GM23248 (cell line): ENCODE data around the gene ZBP1. TPM values are rescaled to one million over a fixed set of nuclear protein-coding genes. Genes with fewer than 3 reads are reported as not detected.

Source experiments
- DNase-seq: peaks from one replicate; pipeline ENCODE4 v3.0.0-alpha.2; 2015
- H2AFZ ChIP-seq: fragments of 200-600 bp; sonication (generic); 2 replicates; pipeline ENCODE4 v1.6.1; 2016; ENCODE audit warnings: antibody characterized with exemption
- H3F3A ChIP-seq: fragments of 200-600 bp; sonication (generic); 2 replicates; pipeline ENCODE4 v1.6.1; 2016; ENCODE audit warnings: mild to moderate bottlenecking, antibody characterized with exemption, mixed run types; ENCODE audit not compliant: insufficient read depth
- H3K27ac ChIP-seq: fragments of 200-600 bp; sonication (generic); 2 replicates; pipeline ENCODE4 v1.5.1; 2016; ENCODE audit warnings: mild to moderate bottlenecking
- H3K27me3 ChIP-seq: fragments of 200-600 bp; sonication (generic); replicated peaks from 2 replicates; pipeline ENCODE4 v1.6.1; 2016; ENCODE audit warnings: mild to moderate bottlenecking; ENCODE audit not compliant: insufficient read depth
- H3K36me3 ChIP-seq: fragments of 200-600 bp; sonication (generic); 2 replicates; pipeline ENCODE4 v1.6.1; 2016; ENCODE audit warnings: low read depth, mild to moderate bottlenecking
- H3K4me1 ChIP-seq: fragments of 200-600 bp; sonication (generic); 2 replicates; pipeline ENCODE4 v1.6.1; 2016; ENCODE audit warnings: mild to moderate bottlenecking; ENCODE audit not compliant: insufficient read depth
- H3K4me2 ChIP-seq: fragments of 200-600 bp; sonication (generic); one replicate; pipeline ENCODE4 v1.6.1; 2016; ENCODE audit warnings: mild to moderate bottlenecking; ENCODE audit not compliant: unreplicated experiment
- H3K4me3 ChIP-seq: fragments of 200-600 bp; sonication (generic); 2 replicates; pipeline ENCODE4 v1.5.1; 2016; ENCODE audit warnings: mild to moderate bottlenecking
- H3K79me2 ChIP-seq: fragments of 200-600 bp; sonication (generic); 2 replicates; pipeline ENCODE4 v1.6.1; 2016; ENCODE audit warnings: mild to moderate bottlenecking; ENCODE audit not compliant: insufficient read depth
- H3K9ac ChIP-seq: fragments of 200-600 bp; sonication (generic); 2 replicates; pipeline ENCODE4 v1.6.1; 2016; ENCODE audit warnings: mild to moderate bottlenecking
- H3K9me2 ChIP-seq: fragments of 200-600 bp; sonication (generic); 2 replicates; pipeline ENCODE4 v1.6.1; 2016; ENCODE audit warnings: mixed run types, mild to moderate bottlenecking, moderate library complexity; ENCODE audit not compliant: insufficient read depth
- H3K9me3 ChIP-seq: fragments of 200-600 bp; sonication (generic); one replicate; pipeline ENCODE4 v1.6.1; 2017; ENCODE audit warnings: low read depth
- H4K20me1 ChIP-seq: fragments of 200-600 bp; sonication (generic); 2 replicates; pipeline ENCODE4 v1.6.0; 2016; ENCODE audit not compliant: insufficient read depth
- EZH2 ChIP-seq: fragments of 200-600 bp; sonication (generic); IDR thresholded peaks from 2 replicates; pipeline ENCODE4 v1.6.1; 2018; ENCODE audit warnings: antibody characterized with exemption, mild to moderate bottlenecking; ENCODE audit not compliant: insufficient read depth, poor library complexity, severe bottlenecking
- EZH2phosphoT487 ChIP-seq: fragments of 200-600 bp; sonication (generic); IDR thresholded peaks from 2 replicates; pipeline ENCODE4 v1.6.1; 2018; ENCODE audit warnings: antibody characterized with exemption, moderate library complexity, mild to moderate bottlenecking, low read depth; ENCODE audit not compliant: insufficient read depth
- WGBS, 2 experiments: methylation state at CpG; one replicate each; pipeline ENCODE4 v1.1.6; 2015 to 2017; ENCODE audit warnings: low lambda C conversion rate in 2 of 2, low coverage in 1 of 2; ENCODE audit errors: missing lambda C conversion rate in 2 of 2; 5-methylcytosine and 5-hydroxymethylcytosine counted together
- in situ Hi-C: fragments of 300-500 bp; cut with MboI; formaldehyde crosslinking; loops from 2 replicates; pipeline ENCODE4 v1.15.0; 2020
- polyA plus RNA-seq: library from polyadenylated mRNA; unstranded; fragments of >200 nt; fragmentation: Nextera tagmentation; extraction: Ambion mirVana; gene quantifications from 2 replicates; pipeline ENCODE4 v1.2.1, GENCODE V29; 2016
- total RNA-seq: library from RNA; depleted of rRNA; stranded (reverse); fragments of >200 nt; shearing (Covaris generic); gene quantifications from 2 replicates; pipeline ENCODE4 v1.2.3, GENCODE V29; 2014

The ZBP1 gene
- total and polyA plus RNA-seq, 2 experiments from 2014 or later: not detected

GRCh38 chr20:57566399-57566798 is 53.8 kb downstream of the ZBP1 start:
- Histone ChIP-seq H3K9me3 (no peaks in the 10 kb centered on the region), H3K4me2 (no peak overlapping the region), H3K79me2 (no peaks in the 10 kb centered on the region), H4K20me1 (no peaks in the 10 kb centered on the region), H3K9me2 (no peaks in the 10 kb centered on the region), H2AFZ (no peak overlapping the region), H3K36me3 (no peaks in the 10 kb centered on the region), H3K27ac (no peak overlapping the region), H3K9ac (no peak overlapping the region), H3K4me3 (no peak overlapping the region), H3K27me3 (peaks cover 57% of the 10 kb centered on the region), H3F3A (no peaks in the 10 kb centered on the region), H3K4me1 (no peaks in the 10 kb centered on the region)
- whole genome bisulfite sequencing, 2 experiments: 0% methylated on average over 1 of the region's 1 CpG
- no peak for DNase-seq
- TF ChIP-seq EZH2: no peak
- no peak for TF ChIP-seq EZH2phosphoT487
- in situ Hi-C loops: no loop called here

GRCh38 chr20:57564951-57565642 is 55.1 kb downstream of the ZBP1 start:
- Histone ChIP-seq H4K20me1 (no peaks in the 10 kb centered on the region), H3K9me3 (no peaks in the 10 kb centered on the region), H3K27ac (no peak overlapping the region), H3K27me3 (peaks cover 48% of the 10 kb centered on the region), H2AFZ (no peak overlapping the region), H3K9me2 (no peaks in the 10 kb centered on the region), H3F3A (no peaks in the 10 kb centered on the region), H3K4me1 (no peaks in the 10 kb centered on the region), H3K79me2 (no peaks in the 10 kb centered on the region), H3K36me3 (no peaks in the 10 kb centered on the region), H3K4me2 (no peak overlapping the region), H3K9ac (no peak overlapping the region), H3K4me3 (no peak overlapping the region)
- WGBS, 2 experiments: 65 to 70% methylated on average over 11 of the region's 11 CpGs
- TF ChIP-seq EZH2phosphoT487 (no peak), EZH2 (no peak)
- in situ Hi-C loops: no loop called here
- no peak for DNase-seq

- in situ Hi-C loops: no loop called here
- Histone ChIP-seq H3K9me3 (no peaks in the 10 kb centered on the region), H3K4me2 (no peak overlapping the region), H2AFZ (no peak overlapping the region), H3K9me2 (no peaks in the 10 kb centered on the region), H3K27ac (no peak overlapping the region), H3K79me2 (no peaks in the 10 kb centered on the region), H3K36me3 (no peaks in the 10 kb centered on the region), H3K27me3 (peaks cover 40% of the 10 kb centered on the region), H3K4me1 (no peaks in the 10 kb centered on the region), H3F3A (no peaks in the 10 kb centered on the region), H3K4me3 (no peak overlapping the region), H3K9ac (no peak overlapping the region), H4K20me1 (no peaks in the 10 kb centered on the region)
- 50 to 60% methylated on average over 14 of the region's 14 CpGs for WGBS, 2 experiments
- no peak for TF ChIP-seq EZH2phosphoT487
- no peak for TF ChIP-seq EZH2
- DNase-seq: no peak
Measured at GRCh38 chr20:57564180-57564802, 55.9 kb downstream of the ZBP1 start.

- Histone ChIP-seq H3K4me1 (no peaks in the 10 kb centered on the region), H2AFZ (no peak overlapping the region), H3K36me3 (no peaks in the 10 kb centered on the region), H3K9ac (no peak overlapping the region), H3K27me3 (peaks cover 41% of the 10 kb centered on the region), H3K9me2 (no peaks in the 10 kb centered on the region), H3K9me3 (no peaks in the 10 kb centered on the region), H3K27ac (no peak overlapping the region), H3K4me3 (no peak overlapping the region), H3K79me2 (no peaks in the 10 kb centered on the region), H4K20me1 (no peaks in the 10 kb centered on the region), H3K4me2 (no peak overlapping the region), H3F3A (no peaks in the 10 kb centered on the region)
- DNase-seq: no peak
- WGBS, 2 experiments: 85 to 86% methylated on average over 12 of the region's 12 CpGs
- in situ Hi-C loops: no loop called here
- TF ChIP-seq EZH2phosphoT487 (no peak), EZH2 (no peak)
Measured at GRCh38 chr20:57563522-57563921, 56.7 kb downstream of the ZBP1 start.
